ENCODE data around the gene PLEKHA1. TPM values are rescaled to one million over a fixed set of nuclear protein-coding genes. Genes with fewer than 3 reads are reported as not detected.
A peak's percentile ranks its signal among the peaks of the same experiment; 100 is the strongest.

Gene PLEKHA1
- total and polyA plus RNA-seq, 2 of the 4 experiments (the other 2 are of a cell fraction), result 7.2 to 9.5 TPM

DNA sequence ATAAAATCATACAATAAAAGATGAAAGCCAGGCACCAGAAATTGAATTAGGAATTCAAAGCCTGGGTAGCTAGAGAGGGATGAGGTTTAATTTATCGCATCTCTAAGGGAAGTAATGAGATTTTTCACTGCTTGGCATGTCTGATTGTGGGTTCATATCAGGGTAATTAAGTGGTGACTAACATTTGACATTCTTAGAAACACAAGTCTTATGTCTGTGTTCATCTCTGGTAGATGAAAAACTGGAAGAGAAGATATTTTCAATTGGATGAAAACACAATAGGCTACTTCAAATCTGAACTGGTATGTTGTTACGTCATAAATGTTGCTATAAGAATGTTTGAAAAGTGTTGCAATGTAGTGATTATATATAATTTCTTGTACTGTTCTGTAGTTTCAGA lies 43.2 kb downstream of the PLEKHA1 start:
- H3K27me3 ChIP-seq (ENCODE audit: control insufficient read depth, insufficient read depth, low read length), result no peaks in the 10 kb centered on the region
- H3K36me3 ChIP-seq (ENCODE audit: control insufficient read depth, insufficient read depth, low read length), result peaks cover 2% of the 10 kb centered on the region; the same call in 1 of the 2 replicates
- no peaks in the 10 kb centered on the region for H3K79me1 ChIP-seq (ENCODE audit: low read depth in 1 of 2, low read length in 2 of 2)
- ChIA-PET POLR2A (ENCODE audit: unreplicated experiment) (no interaction called here), CTCF (interaction anchor here (0.6 kb wide), 1 partner anchor 20 kb away, joined by 6 read pairs; no protein-coding TSS in a partner anchor)
- no peak overlapping the region for H3K23ac ChIP-seq (ENCODE audit: low read depth, low read length)
- no peak overlapping the region for H3K27ac ChIP-seq (ENCODE audit: insufficient read depth, low read length)
- peaks cover 5% of the 10 kb centered on the region for H3K9me1 ChIP-seq (ENCODE audit: insufficient read depth, low read length)
- H2AK5ac ChIP-seq (ENCODE audit: low read depth, low read length), result no peak overlapping the region
- intact Hi-C loops (cut with micrococcal nuclease), result no loop called here
- no TSS peak for BruUV-seq (replicated peaks)
- TF ChIP-seq BHLHE40 (IDR thresholded peaks at IDR 0.05; ENCODE audit: low read depth, low read length) (no peak), RCOR1 (IDR thresholded peaks at IDR 0.05; ENCODE audit: insufficient replicate concordance, low read length) (no peak), NFE2L2 (IDR thresholded peaks at IDR 0.05; ENCODE audit: low read depth, low read length) (no peak), CEBPB (IDR thresholded peaks at IDR 0.05; ENCODE audit: low read depth, low read length) (peak; percentile 59), FOS (IDR thresholded peaks at IDR 0.05; ENCODE audit: low read depth, low read length) (no peak), CHD1 (IDR thresholded peaks at IDR 0.05; ENCODE audit: low read depth, low read length) (no peak)
- TF ChIP-seq, protein P1, sequence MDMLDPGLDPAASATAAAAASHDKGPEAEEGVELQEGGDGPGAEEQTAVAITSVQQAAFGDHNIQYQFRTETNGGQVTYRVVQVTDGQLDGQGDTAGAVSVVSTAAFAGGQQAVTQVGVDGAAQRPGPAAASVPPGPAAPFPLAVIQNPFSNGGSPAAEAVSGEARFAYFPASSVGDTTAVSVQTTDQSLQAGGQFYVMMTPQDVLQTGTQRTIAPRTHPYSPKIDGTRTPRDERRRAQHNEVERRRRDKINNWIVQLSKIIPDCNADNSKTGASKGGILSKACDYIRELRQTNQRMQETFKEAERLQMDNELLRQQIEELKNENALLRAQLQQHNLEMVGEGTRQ (IDR thresholded peaks at IDR 0.05; ENCODE audit: low read depth, low read length), result no peak
- H4K91ac ChIP-seq (ENCODE audit: insufficient read depth, low read depth, low read length), result no peak overlapping the region
- dilution Hi-C loops (cut with HindIII; ENCODE audit: low sequenced_read_pairs, unreplicated experiment), result no loop called here
- no peak overlapping the region for H3K4ac ChIP-seq (ENCODE audit: low read depth, low read length)
- no peak overlapping the region for H4K8ac ChIP-seq (ENCODE audit: low read depth in 2 of 2, low read length in 2 of 2)
- peaks cover 4% of the 10 kb centered on the region for H3K4me1 ChIP-seq (ENCODE audit: control insufficient read depth, insufficient read depth, low read length)
- no peaks in the 10 kb centered on the region for H3K9me3 ChIP-seq (ENCODE audit: control insufficient read depth, insufficient read depth, low read length)
- no peak overlapping the region for H2BK20ac ChIP-seq (ENCODE audit: low read depth, low read length)
- H2BK15ac ChIP-seq (ENCODE audit: low read depth, low read length), result no peak overlapping the region
- no peak for ATAC-seq (ENCODE audit: low read depth)
- no peak overlapping the region for H4K5ac ChIP-seq (ENCODE audit: low read depth, low read length)
- no peak overlapping the region for H2AK9ac ChIP-seq (replicated peaks; ENCODE audit: low read depth, low read length, poor library complexity)
- no peaks in the 10 kb centered on the region for H4K20me1 ChIP-seq (ENCODE audit: insufficient read depth, low read length)
- no peak overlapping the region for H3K9ac ChIP-seq (ENCODE audit: low read depth, low read length)
- no peak overlapping the region for H3K4me3 ChIP-seq (ENCODE audit: insufficient read depth, low read depth, low read length)
- H2BK120ac ChIP-seq (ENCODE audit: low read depth, low read length), result no peak overlapping the region
- H3K18ac ChIP-seq (ENCODE audit: low read depth, low read length), result no peak overlapping the region
- no peak overlapping the region for H3K14ac ChIP-seq (replicated peaks; ENCODE audit: low read depth, low read length)
- H3K56ac ChIP-seq (ENCODE audit: extremely low read depth, insufficient read depth, low read length), result no peak overlapping the region
- no CpG with 5 or more reads among the region's 2 CpGs for WGBS, 2 experiments (ENCODE audit: extremely low coverage in 2 of 2, insufficient read length in 1 of 2)
- no peak overlapping the region for H2BK5ac ChIP-seq (ENCODE audit: low read depth, low read length, poor library complexity, severe bottlenecking)
- no peak overlapping the region for H3K4me2 ChIP-seq (ENCODE audit: low read depth, low read length)
- H2AFZ ChIP-seq (replicated peaks; ENCODE audit: low read length, poor library complexity), result no peak overlapping the region
- in situ Hi-C loops (cut with MboI; ENCODE audit: low sequenced_read_pairs), result no loop called here
- no peak for DNase-seq
